Measurements from ENCODE around the gene EP300. TPM values are rescaled to one million over a fixed set of nuclear protein-coding genes. Genes with fewer than 3 reads are reported as not detected.

EP300 gene
- total and polyA plus RNA-seq, 12 donors = 7.0 to 161 (median 51.8) TPM

DNA sequence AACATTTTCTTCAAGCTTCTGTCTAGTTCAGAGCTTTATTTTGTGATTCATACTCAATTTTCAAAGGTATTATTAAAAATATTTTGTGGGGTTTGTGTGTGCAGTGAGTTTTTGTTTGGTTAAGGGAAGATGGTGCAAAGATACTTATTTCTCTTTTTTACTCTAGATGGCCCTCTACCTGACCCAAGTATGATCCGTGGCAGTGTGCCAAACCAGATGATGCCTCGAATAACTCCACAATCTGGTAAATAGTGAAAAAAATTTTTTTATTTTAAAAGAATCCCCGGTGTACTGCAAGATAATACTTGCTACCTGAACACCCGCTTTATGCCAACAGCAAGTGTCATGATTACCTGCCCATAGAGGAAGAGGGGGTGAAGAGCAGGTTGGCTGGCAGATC, 54.2 kb downstream of the EP300 start:
- Histone ChIP-seq H3K4me1 (replicated peaks in 1 of 2) (no peaks in the 10 kb centered on the region), H3K27ac (no peak overlapping the region), H3K27me3 (no peaks in the 10 kb centered on the region), H3K4me3 (no peak overlapping the region), H3K9me3 (replicated peaks in 1 of 3) (no peaks in the 10 kb centered on the region), H3K36me3 (replicated peaks in 1 of 2) (peaks cover 0 to 99% of the 10 kb centered on the region in 2 donors)
- 57 to 67% (median 63%) methylated on average over 4 of the region's 4 CpGs for WGBS, 4 donors
- TF ChIP-seq POLR2A (IDR thresholded peaks at IDR 0.05) (no peak), CTCF (IDR thresholded peaks at IDR 0.05) (no peak)
- intact Hi-C loops (cut with DNase I) = loop anchor here in 1 of 2 donors (10.0 kb wide), 1 partner anchor 58 kb away; the partner anchor contains the start of gene L3MBTL2
- peak in 2 of 7 donors; percentile 17 to 24 for DNase-seq

DNA sequence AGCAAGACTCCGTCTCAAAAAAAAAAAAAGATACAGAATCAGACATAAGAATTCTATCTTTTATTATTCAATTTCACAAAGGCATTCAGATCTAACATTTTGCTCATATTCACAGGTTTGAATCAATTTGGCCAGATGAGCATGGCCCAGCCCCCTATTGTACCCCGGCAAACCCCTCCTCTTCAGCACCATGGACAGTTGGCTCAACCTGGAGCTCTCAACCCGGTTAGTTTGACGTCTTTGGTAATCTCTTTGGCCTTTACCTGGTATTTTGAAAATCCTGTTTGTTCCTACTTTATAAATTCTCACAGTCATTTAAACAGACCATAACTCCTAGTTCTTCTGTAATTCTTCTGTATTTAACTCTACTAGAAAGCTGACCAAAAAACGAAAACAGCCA, 55.3 kb downstream of the EP300 start:
- no peak for DNase-seq
- peaks cover 0 to 99% of the 10 kb centered on the region in 2 donors for H3K36me3 ChIP-seq (replicated peaks in 1 of 2)
- TF ChIP-seq POLR2A (IDR thresholded peaks at IDR 0.05) = no peak
- no peak for TF ChIP-seq CTCF (IDR thresholded peaks at IDR 0.05)
- no peaks in the 10 kb centered on the region for H3K27me3 ChIP-seq
- no peak overlapping the region for H3K4me3 ChIP-seq
- WGBS, 4 donors = 83 to 85% (median 84%) methylated on average over 5 of the region's 5 CpGs
- intact Hi-C loops (cut with DNase I) = loop anchor here in 1 of 2 donors (10.0 kb wide), 1 partner anchor 57 kb away; the partner anchor contains the start of gene L3MBTL2
- H3K27ac ChIP-seq = no peak overlapping the region
- H3K4me1 ChIP-seq (replicated peaks in 1 of 2) = no peaks in the 10 kb centered on the region
- no peaks in the 10 kb centered on the region for H3K9me3 ChIP-seq (replicated peaks in 1 of 3)

GRCh38 chr22:41152902-41153301, 60.5 kb downstream of the EP300 start:
- H3K4me1 ChIP-seq (replicated peaks in 1 of 2) = no peaks in the 10 kb centered on the region
- H3K36me3 ChIP-seq (replicated peaks in 1 of 2) = peaks cover 0 to 100% of the 10 kb centered on the region in 2 donors
- 85 to 93% (median 87%) methylated on average over 4 to 7 of the region's 7 CpGs for WGBS, 4 donors
- DNase-seq = no peak
- no peak overlapping the region for H3K27ac ChIP-seq
- H3K27me3 ChIP-seq = no peaks in the 10 kb centered on the region
- H3K4me3 ChIP-seq = no peak overlapping the region
- TF ChIP-seq POLR2A (IDR thresholded peaks at IDR 0.05) (no peak), CTCF (IDR thresholded peaks at IDR 0.05) (no peak)
- intact Hi-C loops (cut with DNase I) = no loop called here
- H3K9me3 ChIP-seq (replicated peaks in 1 of 3) = no peaks in the 10 kb centered on the region

DNA sequence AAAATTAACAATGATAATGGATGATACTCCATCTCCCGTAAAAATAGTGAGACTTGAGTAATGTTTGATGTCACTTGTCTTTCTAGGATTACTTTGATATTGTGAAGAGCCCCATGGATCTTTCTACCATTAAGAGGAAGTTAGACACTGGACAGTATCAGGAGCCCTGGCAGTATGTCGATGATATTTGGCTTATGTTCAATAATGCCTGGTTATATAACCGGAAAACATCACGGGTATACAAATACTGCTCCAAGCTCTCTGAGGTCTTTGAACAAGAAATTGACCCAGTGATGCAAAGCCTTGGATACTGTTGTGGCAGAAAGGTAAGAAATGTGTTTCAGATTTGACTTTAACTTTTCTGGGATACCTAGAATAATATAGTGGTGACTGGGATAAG, 64.7 kb downstream of the EP300 start:
- Histone ChIP-seq H3K4me1 (replicated peaks in 1 of 2) (no peaks in the 10 kb centered on the region), H3K36me3 (replicated peaks in 1 of 2) (peaks cover 0 to 98% of the 10 kb centered on the region in 2 donors), H3K4me3 (no peak overlapping the region), H3K9me3 (replicated peaks in 1 of 3) (no peaks in the 10 kb centered on the region), H3K27ac (no peak overlapping the region), H3K27me3 (no peaks in the 10 kb centered on the region)
- WGBS, 4 donors = 49 to 57% (median 54%) methylated on average over 4 of the region's 4 CpGs
- DNase-seq = no peak
- TF ChIP-seq POLR2A (IDR thresholded peaks at IDR 0.05) = no peak
- TF ChIP-seq CTCF (IDR thresholded peaks at IDR 0.05) = no peak
- intact Hi-C loops (cut with DNase I) = no loop called here
